ENCODE data around the gene HBS1L. TPM values are rescaled to one million over a fixed set of nuclear protein-coding genes. Genes with fewer than 3 reads are reported as not detected.

Gene HBS1L
- total and polyA plus RNA-seq, 4 donors = 32.7 to 89.0 (median 52.2) TPM

DNA sequence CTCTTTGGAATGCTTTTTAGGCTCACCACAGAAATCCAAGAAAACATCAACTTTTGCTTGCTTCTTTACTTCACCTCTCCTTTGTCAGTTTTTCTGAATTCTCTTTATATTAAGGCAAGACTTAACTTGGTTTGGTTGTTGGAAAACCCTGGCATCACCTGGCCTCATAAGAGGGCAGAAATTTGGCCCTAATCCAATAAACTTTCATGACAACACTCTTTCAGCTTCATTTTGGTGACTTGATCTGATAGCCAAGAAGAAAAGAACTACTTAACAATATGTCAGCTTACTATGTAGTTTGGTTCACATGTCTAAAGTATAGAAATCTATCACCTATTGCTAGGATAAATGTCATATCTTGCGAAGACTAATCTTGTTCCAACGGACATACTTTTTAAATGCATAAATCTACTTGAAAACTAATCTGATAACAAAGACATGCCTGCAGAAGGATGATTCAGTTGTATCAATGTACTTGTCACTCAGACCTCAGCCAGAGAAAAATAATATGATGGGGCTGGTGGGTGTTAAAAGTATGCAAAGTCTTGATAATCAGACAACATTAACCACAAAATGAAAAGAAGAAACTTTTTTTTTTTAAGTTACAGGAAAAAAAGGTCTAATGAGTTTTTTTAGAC lies 19.3 kb upstream of the HBS1L start (continued):
- no peak for TF ChIP-seq FOXA1 (IDR thresholded peaks at IDR 0.05)
- TF ChIP-seq, protein P1, sequence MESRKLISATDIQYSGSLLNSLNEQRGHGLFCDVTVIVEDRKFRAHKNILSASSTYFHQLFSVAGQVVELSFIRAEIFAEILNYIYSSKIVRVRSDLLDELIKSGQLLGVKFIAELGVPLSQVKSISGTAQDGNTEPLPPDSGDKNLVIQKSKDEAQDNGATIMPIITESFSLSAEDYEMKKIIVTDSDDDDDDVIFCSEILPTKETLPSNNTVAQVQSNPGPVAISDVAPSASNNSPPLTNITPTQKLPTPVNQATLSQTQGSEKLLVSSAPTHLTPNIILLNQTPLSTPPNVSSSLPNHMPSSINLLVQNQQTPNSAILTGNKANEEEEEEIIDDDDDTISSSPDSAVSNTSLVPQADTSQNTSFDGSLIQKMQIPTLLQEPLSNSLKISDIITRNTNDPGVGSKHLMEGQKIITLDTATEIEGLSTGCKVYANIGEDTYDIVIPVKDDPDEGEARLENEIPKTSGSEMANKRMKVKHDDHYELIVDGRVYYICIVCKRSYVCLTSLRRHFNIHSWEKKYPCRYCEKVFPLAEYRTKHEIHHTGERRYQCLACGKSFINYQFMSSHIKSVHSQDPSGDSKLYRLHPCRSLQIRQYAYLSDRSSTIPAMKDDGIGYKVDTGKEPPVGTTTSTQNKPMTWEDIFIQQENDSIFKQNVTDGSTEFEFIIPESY (IDR thresholded peaks at IDR 0.05) = no peak

DNA sequence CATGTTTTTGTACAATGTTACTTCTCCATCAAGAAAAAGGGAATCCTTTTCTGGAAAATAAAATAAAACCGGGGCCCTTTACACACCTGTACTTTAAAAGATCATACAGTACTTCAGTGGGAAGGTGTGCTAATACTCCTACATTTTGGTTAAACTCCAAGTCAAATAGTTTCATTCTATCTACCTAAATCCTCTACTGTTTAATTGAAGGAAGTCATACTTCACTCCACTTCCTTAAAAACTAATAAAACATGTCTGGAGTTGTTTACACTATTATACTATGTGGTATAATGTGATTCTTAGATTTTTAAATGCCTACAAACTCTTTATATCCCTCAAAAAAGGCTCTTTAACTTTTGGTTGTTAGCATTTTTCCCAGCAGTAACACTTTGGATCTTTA lies 18.6 kb upstream of the HBS1L start:
- H3K27ac ChIP-seq (ENCODE audit: low read depth in 1 of 2, low read length in 2 of 2) = no peak overlapping the region
- no peak for TF ChIP-seq YY1 (IDR thresholded peaks at IDR 0.05)
- TF ChIP-seq GABPA (IDR thresholded peaks at IDR 0.05 in 1 of 2, conservative IDR thresholded peaks at IDR 0.05 in 1 of 2) = peak in 1 of 2 donors; percentile 4
- no peaks in the 10 kb centered on the region for H3K9me3 ChIP-seq (ENCODE audit: control insufficient read depth in 4 of 4, low read length in 3 of 4)
- WGBS = 69% methylated on average over 1 of the region's 1 CpG
- no peaks in the 10 kb centered on the region for H3K27me3 ChIP-seq (ENCODE audit: control insufficient read depth in 4 of 4, insufficient read depth in 4 of 4, low read length in 3 of 4)
- H3K4me1 ChIP-seq (ENCODE audit: control insufficient read depth in 4 of 4, insufficient read depth in 4 of 4, low read length in 3 of 4) = peaks cover 0 to 3% (median 0%) of the 10 kb centered on the region in 4 donors
- H3K36me3 ChIP-seq (ENCODE audit: control insufficient read depth in 4 of 4, insufficient read depth in 3 of 4, low read depth in 1 of 4, low read length in 3 of 4) = no peaks in the 10 kb centered on the region
- H3K4me3 ChIP-seq (ENCODE audit: low read depth in 1 of 3, low read length in 3 of 3) = no peak overlapping the region
- DNase-seq (ENCODE audit: low spot score) = no peak
- H3K9ac ChIP-seq (ENCODE audit: low read depth in 1 of 2, low read length in 2 of 2) = no peak overlapping the region

DNA sequence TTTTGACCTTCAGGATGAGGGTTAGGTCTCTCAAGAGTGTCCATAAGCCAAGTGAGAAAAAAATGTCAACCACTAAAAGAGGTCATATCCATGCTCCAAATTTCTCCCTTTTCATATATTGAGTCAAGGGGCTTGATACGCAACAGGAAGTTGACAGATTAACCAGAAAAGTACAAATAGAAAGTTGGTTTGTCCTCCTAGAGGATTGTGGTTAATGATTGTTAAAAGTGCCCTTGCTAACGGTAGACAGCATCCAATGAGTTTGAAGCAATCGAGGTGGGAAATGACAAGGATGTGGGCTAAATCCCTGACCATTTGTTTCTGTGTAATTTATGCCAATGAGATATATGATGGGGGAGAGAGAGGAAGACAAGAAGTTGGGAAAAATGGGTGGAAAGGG lies 18.1 kb upstream of the HBS1L start:
- Histone ChIP-seq H3K27me3 (ENCODE audit: control insufficient read depth in 4 of 4, insufficient read depth in 4 of 4, low read length in 3 of 4) (no peaks in the 10 kb centered on the region), H3K9ac (ENCODE audit: low read depth in 1 of 2, low read length in 2 of 2) (no peak overlapping the region), H3K9me3 (ENCODE audit: control insufficient read depth in 4 of 4, low read length in 3 of 4) (no peaks in the 10 kb centered on the region), H3K36me3 (ENCODE audit: control insufficient read depth in 4 of 4, insufficient read depth in 3 of 4, low read depth in 1 of 4, low read length in 3 of 4) (no peaks in the 10 kb centered on the region), H3K4me3 (ENCODE audit: low read depth in 1 of 3, low read length in 3 of 3) (no peak overlapping the region), H3K4me1 (ENCODE audit: control insufficient read depth in 4 of 4, insufficient read depth in 4 of 4, low read length in 3 of 4) (peaks cover 0 to 3% (median 0%) of the 10 kb centered on the region in 4 donors), H3K27ac (ENCODE audit: low read depth in 1 of 2, low read length in 2 of 2) (no peak overlapping the region)
- no peak for DNase-seq (ENCODE audit: low spot score)
- WGBS = 24% methylated on average over 3 of the region's 3 CpGs
- TF ChIP-seq SP1 (IDR thresholded peaks at IDR 0.05) (peak; percentile 82), RAD21 (IDR thresholded peaks at IDR 0.05) (peak in 1 of 2 donors; percentile 15), GABPA (IDR thresholded peaks at IDR 0.05 in 1 of 2, conservative IDR thresholded peaks at IDR 0.05 in 1 of 2) (peak in 1 of 2 donors; percentile 15), YY1 (IDR thresholded peaks at IDR 0.05) (peak; percentile 15), RXRA (IDR thresholded peaks at IDR 0.05) (peak in 1 of 2 donors; percentile 14), NR2F2 (IDR thresholded peaks at IDR 0.05) (no peak)
- TF ChIP-seq, protein P2, sequence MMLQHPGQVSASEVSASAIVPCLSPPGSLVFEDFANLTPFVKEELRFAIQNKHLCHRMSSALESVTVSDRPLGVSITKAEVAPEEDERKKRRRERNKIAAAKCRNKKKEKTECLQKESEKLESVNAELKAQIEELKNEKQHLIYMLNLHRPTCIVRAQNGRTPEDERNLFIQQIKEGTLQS (IDR thresholded peaks at IDR 0.05) = no peak
- TF ChIP-seq, protein P3, sequence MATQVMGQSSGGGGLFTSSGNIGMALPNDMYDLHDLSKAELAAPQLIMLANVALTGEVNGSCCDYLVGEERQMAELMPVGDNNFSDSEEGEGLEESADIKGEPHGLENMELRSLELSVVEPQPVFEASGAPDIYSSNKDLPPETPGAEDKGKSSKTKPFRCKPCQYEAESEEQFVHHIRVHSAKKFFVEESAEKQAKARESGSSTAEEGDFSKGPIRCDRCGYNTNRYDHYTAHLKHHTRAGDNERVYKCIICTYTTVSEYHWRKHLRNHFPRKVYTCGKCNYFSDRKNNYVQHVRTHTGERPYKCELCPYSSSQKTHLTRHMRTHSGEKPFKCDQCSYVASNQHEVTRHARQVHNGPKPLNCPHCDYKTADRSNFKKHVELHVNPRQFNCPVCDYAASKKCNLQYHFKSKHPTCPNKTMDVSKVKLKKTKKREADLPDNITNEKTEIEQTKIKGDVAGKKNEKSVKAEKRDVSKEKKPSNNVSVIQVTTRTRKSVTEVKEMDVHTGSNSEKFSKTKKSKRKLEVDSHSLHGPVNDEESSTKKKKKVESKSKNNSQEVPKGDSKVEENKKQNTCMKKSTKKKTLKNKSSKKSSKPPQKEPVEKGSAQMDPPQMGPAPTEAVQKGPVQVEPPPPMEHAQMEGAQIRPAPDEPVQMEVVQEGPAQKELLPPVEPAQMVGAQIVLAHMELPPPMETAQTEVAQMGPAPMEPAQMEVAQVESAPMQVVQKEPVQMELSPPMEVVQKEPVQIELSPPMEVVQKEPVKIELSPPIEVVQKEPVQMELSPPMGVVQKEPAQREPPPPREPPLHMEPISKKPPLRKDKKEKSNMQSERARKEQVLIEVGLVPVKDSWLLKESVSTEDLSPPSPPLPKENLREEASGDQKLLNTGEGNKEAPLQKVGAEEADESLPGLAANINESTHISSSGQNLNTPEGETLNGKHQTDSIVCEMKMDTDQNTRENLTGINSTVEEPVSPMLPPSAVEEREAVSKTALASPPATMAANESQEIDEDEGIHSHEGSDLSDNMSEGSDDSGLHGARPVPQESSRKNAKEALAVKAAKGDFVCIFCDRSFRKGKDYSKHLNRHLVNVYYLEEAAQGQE (IDR thresholded peaks at IDR 0.05) = no peak

Measured in liver (tissue), 9 donors.